CD4-positive, alpha-beta T cell treated with Interleukin-17A for 1 hour (primary cell): ENCODE measurements around the gene WWOX.
"Not testable (repeated sequence)": the region's sequence is repeated elsewhere in the genome, so short reads cannot be mapped to it uniquely, and the experiment has no call there.

Source experiments
- DNase-seq: peaks from one replicate; pipeline ENCODE4 v3.0.0-alpha.2; 2020

WWOX gene

DNA sequence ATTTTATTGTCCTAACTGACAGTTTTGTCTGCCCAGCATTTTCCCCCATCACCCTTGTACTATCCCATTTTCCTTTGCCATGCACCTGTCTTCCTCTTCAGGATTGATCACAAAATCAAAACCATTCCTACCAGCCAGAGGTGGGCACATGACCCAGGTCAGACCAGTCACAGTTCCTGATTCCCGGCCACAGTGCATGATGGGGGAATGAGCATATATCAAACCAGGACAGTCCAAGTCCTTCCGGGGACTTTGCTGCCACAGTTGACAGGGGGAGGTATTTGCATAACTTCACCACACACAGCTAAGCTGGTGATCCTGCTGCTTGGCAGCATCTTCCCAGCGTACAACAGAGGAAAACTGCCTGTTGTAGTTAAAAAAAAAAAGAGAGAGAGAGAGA, 493.9 kb downstream of the WWOX start:
- no peak for DNase-seq

- DNase-seq, result no peak
Measured at GRCh38 chr16:78594191-78594590, 494.7 kb downstream of the WWOX start.

GRCh38 chr16:78596348-78596995, 497.0 kb downstream of the WWOX start:
- DNase-seq, result no peak

DNA sequence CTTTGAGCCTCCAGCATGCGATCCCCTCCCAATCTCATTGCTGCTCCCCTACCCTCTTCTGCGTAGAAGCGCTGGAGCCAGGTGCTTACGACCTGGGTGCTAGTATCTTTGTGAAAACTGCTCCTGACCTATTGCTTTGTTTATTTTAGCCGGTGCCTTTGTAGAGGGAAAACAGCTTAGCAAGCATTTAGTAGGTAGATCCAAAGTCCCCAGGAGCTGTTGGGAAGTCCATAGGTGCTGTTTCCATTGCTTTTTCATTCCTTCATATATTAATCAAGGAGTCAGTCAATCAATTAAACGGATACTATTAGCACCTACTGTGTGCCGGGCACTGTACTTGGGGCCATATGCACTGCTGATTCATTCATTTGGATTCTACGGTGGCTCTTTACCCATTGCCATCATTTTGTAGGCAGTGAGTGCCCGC, 497.6 kb downstream of the WWOX start:
- no peak for DNase-seq

DNA sequence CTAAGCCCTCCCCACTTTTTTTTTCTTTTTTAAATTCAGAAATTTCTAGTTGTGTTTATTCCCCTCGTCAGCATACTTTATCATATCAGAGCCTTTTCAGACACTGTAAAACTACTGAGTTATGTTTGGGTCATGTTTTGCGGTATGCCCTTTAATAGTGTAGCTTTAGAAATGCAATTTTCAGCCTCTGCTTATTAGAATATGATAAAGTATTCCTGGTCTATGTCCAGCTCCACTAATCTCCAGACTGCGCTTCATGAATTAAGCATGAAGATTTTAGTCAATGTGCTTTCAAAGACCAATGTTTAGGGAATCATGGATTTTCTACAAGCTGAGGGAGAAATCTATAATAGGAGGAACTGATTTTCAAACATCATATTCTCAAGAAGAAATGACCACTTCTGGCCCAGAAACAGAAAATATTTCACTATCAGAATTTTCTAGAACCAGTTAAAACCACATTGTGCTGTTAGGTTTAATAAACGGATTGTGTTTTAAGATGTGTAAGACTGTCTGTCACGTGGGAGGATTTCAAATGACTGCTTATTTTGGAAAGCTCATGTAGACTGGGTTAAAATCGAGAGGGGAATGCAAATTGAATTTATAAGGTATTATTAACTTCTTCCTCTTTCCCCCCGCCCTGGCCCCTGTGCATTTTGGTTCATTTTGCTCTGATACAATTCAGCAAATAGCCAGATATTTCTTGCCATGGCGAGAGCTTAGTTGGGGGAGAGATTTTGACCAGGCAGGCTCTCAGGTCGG, 498.5 kb downstream of the WWOX start:
- no peak for DNase-seq

- DNase-seq, result no peak
Measured at GRCh38 chr16:78599271-78599670, 499.8 kb downstream of the WWOX start.

GRCh38 chr16:78604423-78605062, 505.1 kb downstream of the WWOX start:
- DNase-seq, result not testable (repeated sequence)

DNA sequence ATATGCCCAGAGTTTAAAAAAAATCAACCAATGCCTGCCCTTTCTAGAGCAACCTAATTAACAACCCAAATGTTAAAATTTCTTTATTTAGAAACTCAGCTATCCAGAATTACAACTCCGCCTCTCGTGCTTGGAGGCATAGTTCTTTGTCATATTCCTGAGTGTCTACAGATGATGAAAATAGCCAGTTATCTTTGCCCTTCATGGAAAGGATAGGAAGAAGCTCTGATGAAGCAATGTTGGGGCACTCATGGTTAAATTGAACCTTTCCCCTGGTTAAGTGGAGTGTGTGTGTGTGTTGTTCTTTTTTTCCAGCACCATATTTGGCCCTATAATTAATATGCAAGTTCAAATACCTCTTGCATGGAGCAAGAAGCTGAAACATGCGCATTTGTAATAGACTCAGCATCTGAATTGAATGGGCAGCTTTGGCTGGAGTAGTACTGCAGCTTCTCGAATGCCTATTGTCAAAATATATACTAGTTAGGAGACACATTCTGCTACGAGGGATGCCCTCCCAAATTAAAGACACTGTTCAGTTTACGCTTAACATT, 506.2 kb downstream of the WWOX start:
- DNase-seq, result no peak

DNA sequence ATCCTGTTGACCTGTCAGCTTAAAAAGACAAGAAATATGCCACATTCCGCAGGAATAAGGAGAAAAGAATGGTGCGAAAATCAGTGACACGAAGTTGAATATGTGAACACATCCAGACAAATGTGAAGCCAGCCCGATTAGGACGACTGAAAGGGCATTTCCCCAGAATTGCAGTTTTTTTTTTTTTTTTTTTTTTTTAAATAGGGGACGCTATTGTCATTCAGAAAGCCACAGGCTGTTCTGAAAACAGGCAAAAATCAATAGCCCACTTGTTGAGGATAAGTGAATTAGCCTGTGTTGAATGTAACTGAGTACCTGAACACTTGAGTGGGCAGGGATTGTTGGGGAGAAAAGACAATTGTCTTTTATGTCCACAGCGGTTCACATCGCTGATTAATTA, 507.1 kb downstream of the WWOX start:
- DNase-seq, result no peak

DNA sequence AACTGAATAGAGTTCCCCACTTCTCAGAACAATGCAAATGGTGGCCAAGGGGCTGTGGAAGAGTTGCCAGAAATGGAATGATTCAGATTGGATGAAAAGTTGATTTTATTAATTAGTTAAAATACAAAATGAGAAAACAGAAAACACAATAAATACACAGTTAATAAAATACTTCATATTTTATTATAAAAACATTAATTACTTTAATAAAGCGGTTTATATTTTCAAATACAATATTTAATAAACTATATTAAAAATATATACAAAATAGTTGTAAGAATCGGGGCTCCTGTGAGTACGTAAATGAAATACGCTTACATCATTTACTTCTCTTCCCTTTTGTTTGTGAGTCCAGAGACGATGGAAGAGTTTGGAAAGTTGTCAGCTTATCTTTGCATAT, 507.6 kb downstream of the WWOX start:
- DNase-seq, result no peak

DNA sequence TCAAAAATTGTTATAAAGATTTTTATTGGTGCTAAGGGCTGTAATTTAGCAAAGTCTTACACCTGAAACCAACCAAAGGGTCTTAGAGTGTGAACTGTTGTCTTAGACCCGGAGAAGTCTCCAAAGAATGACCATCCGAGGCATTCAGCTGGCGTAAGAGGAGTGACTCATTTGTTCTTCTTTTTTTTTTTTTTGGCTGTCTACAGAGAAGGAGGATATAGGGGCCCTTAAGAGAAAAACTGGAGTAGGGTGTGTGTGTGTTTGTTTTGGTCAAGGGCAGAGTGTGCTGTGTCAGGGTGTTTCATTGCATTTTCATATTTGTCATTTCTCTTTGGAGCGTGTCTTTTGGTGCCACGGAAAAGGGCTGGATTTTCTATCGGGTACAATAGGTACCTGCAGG, 508.0 kb downstream of the WWOX start:
- no peak for DNase-seq

DNA sequence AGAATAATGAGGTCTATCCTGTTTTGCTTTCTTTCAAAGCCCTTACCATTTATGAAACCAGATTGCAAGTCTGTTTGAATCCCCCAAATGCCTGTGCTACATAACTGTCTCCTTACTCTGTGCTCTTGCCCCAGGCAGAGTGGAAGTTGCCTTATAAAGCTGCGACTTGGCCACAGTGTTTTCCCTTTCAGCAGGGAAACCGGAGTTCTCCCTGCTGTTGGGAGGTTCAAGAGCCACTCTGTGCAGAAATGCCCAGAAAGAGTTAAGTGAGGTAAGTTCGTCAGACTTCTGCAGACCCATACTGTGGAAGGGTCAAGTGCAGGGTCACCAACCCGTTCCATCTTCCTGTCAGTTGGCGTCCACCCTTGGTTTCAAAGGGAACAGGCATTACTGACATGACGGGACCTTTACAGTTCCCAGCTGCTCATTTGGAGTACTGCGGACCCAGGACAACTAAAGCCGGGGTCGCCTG, 508.9 kb downstream of the WWOX start:
- no peak for DNase-seq

DNA sequence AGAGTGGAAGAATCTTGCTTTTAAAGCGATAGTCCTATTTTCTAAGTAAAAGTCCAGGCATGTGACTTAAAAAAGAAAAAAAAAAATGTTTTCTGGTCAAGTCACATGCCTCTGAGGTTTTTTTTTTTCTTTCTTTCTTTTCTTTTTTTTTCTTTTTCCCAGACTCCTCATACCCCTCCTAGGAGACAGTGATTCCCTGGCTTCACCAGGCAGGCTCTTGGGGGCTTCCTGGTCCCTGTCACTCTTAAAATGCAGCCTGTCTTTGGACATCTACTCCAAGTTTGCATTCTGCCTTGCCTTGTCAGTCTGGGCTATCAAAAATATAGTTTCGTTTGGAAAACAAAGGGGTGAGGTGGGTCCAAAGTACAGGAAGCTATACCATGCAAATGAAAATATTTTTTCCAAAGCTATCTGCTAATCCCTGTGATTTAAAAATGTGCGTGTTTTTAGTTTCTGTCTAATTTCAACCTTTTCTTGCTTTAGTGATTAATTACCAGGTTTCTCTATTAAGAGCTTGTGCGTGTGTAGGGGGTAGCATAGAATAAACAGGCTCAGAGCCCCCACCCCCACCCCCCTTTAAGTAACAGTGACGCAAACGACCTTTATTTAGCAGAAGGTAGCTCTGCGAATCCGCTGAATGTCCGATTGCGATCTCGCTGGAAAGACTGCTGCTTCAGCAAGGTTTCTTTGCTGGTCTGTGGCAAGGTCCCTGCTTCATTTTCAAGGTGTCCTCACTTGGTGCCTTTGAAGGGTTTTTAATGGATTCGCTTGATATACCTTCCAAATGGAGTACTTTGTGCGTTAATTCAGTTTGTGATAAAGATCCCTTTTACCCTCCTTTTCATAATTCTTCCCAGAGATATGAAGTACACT, 510.2 kb downstream of the WWOX start:
- DNase-seq, result no peak

- no peak for DNase-seq
Measured at GRCh38 chr16:78611318-78611717, 511.9 kb downstream of the WWOX start.

DNA sequence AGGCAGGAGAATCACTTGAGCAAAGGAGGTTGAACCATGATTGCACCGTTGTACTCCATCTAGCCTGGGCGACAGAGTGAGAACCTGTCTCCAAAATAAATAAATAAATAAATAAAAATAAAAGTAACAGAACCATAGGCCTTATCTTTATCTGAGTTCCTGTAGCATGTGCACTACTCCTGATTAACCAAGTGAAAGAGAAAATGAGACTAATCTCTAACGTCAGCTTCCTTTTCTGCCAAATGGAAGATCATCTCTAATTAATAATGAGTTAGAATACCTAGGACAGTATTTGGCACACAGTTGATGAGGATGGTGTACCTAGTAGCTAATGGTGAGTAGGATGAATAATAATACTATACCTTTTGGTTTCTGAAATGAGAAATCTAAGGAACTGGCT, 520.4 kb downstream of the WWOX start:
- no peak for DNase-seq

DNA sequence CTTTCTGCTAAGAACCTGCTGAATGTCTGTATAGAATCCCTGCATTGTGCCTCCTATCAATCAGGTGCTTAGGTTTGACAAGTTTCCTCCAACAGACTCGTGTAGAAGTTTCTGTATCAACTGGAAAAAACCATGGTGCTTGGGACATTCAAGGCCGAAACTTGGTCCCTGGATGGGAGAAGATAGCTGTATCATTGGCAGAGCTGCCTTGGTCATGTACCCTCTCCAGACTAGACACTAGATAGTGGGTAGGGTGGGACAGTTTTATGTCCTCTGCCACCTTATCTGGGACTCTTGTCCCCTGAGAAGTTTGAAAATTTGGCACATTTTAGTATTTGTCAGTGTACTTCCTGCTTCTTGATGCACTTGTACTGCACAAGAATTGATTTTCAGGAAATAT, 520.8 kb downstream of the WWOX start:
- no peak for DNase-seq

GRCh38 chr16:78623796-78624195, 524.3 kb downstream of the WWOX start:
- no peak for DNase-seq

DNA sequence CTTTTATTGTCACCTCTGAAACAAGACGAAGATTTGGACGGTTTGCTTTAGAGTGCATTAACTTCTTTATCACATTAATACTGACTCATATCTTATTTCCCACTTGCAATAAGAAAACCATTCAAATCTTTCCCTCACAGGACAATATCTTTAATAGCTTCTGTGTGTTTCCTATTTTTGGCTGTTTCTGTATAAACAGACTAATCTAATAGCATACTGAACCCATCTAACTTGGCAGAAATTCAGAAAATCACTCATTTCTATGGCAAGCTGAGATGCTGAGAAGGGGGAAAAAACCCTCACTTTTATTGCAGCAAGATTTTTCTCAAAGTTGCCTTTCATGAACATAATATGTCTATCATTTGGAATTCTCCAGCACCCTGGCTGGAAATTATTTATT, 524.9 kb downstream of the WWOX start:
- DNase-seq, result no peak

GRCh38 chr16:78628461-78629045, 529.1 kb downstream of the WWOX start:
- DNase-seq, result no peak

GRCh38 chr16:78629173-78629572, 529.7 kb downstream of the WWOX start:
- DNase-seq, result no peak

- no peak for DNase-seq
Measured at GRCh38 chr16:78630102-78630501, 530.6 kb downstream of the WWOX start.

DNA sequence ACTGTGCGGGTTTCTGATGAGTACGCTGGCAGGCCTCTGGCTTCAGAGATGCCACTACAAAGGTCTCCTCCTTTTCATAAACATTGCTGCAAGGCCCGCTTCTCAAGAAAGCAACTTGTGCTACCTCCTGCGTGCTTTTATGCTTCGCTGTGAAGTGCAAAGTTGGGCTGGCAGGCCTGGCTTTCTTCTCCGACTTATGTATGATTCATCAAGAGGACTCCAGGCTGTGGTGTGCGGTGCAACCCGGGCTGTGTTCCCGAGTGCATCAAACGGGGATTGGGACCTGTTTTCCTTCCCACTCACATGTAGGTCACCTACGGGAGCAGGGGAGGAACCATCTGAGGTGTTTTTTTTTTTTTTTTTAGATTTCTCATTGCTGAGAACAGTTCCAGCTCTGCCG, 534.1 kb downstream of the WWOX start:
- no peak for DNase-seq
